HG03565 (cell line): ENCODE results near the gene SLC45A3.
"Not testable (repeated sequence)": the region's sequence is repeated elsewhere in the genome, so short reads cannot be mapped to it uniquely, and the experiment has no call there.

Source experiments
- ATAC-seq: cut with Tn5 transposase; IDR thresholded peaks from one replicate; pipeline ENCODE4 v1.9.1; 2021; ENCODE audit warnings: mild to moderate bottlenecking, moderate library complexity; ENCODE audit not compliant: unreplicated experiment

The SLC45A3 gene, protein sequence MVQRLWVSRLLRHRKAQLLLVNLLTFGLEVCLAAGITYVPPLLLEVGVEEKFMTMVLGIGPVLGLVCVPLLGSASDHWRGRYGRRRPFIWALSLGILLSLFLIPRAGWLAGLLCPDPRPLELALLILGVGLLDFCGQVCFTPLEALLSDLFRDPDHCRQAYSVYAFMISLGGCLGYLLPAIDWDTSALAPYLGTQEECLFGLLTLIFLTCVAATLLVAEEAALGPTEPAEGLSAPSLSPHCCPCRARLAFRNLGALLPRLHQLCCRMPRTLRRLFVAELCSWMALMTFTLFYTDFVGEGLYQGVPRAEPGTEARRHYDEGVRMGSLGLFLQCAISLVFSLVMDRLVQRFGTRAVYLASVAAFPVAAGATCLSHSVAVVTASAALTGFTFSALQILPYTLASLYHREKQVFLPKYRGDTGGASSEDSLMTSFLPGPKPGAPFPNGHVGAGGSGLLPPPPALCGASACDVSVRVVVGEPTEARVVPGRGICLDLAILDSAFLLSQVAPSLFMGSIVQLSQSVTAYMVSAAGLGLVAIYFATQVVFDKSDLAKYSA

GRCh38 chr1:205680073-205680851 lies at the start of gene SLC45A3:
Gene SLC45A3, minus strand, starts transcription at chr1:205680509. Its CDS starts 15,853 bp downstream, at chr1:205664656.
- ATAC-seq: no peak

DNA sequence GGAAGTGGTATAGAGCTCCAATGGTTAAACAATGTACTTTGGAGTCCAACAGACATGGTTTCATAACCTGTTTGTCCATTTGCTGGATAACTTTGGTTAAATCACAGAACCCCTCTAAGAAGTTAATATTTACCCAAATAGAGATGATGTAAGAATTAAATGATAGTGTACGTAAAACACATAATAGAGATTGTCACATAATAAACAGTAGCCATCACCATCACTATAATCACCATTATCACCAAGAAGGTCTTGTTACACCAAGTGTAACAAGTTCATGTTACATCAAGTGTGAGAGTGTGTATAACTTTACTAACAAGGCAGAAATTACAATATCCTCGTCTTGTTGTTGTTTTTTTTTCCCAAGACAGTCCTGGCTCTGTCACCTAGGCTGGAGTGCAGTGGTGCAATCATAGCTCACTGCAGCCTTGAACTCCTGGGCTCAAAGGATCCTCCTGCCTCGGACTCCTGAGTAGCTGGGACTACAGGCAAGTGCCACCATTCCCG lies 46.4 kb upstream of the SLC45A3 start:
- no peak for ATAC-seq

- ATAC-seq: no peak
Measured at GRCh38 chr1:205725514-205725913, 45.2 kb upstream of the SLC45A3 start.

- not testable (repeated sequence) for ATAC-seq
Measured at GRCh38 chr1:205720740-205721139, 40.4 kb upstream of the SLC45A3 start.

- no peak for ATAC-seq
Measured at GRCh38 chr1:205719762-205720161, 39.5 kb upstream of the SLC45A3 start.

DNA sequence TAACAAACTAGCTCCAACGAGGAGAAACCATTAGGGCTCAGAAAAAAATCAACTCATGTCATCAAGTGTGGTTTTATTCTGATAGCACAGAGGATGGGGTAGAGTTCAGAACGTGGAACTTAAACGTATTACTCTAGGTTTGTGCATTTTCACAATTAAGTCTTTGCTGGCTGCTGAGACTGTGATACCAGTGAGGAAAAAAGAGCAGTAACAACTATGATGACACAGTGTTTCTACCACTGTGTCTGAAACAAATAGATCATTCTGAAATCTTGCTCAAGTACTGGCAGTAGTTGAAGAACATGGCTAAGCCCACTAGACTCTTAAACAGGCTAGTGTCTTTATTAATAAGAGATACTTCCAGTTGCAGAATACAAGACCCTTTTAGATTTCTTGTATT lies 38.7 kb upstream of the SLC45A3 start:
- ATAC-seq: no peak

DNA sequence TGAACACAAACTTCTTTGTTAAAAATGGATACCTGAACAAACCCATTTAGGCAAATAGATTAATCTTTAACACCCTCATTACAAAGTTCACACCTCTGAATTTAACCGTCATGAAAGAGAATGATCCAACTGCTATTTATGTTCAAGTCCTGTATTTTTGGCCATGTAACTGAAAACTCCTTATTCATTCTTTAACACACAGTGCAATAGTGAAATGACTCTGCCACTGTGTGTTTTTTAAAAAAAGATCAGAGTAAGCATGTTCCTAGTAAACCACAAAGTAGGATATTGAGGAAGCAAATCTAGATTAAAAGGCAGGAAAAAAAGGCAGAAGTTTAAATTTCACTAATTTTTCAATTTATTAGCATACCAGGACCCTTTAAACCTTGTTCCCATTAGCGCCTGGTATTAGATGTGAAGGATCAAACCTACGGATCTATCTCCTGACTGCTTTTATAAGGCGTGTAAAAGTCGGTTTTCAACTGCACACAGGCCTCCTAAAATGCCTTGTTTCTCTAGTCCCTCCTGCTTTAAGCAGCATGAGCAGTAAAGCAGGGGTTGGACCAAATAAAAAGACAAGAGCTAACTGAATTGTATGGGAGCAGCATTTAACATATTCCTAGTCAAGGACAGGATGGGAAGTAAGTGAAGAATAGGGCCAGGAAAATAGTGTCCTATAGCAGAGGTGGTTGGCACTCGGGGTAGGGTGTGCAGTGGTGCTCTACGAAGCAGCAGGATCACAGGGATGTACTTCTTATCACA lies 36.2 kb upstream of the SLC45A3 start:
- no peak for ATAC-seq

DNA sequence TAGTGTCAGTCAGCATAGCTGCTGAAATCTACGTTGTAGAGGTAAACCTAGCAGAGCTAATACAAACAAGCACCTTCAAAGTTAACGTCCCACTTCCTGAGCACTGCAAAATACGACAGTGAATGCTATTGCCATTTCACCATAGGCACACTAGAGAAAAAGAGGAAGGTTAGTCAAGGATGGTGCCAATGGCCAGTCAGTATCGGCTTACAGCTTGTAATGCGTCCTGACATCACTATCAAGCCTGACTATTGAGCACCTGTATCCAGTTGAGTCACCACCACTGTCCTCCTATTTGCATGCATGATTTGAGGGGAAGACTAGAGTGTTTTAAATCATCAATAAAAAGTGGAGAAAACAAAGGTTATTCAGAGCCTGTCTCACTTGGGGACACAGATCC lies 35.3 kb upstream of the SLC45A3 start:
- ATAC-seq: no peak

DNA sequence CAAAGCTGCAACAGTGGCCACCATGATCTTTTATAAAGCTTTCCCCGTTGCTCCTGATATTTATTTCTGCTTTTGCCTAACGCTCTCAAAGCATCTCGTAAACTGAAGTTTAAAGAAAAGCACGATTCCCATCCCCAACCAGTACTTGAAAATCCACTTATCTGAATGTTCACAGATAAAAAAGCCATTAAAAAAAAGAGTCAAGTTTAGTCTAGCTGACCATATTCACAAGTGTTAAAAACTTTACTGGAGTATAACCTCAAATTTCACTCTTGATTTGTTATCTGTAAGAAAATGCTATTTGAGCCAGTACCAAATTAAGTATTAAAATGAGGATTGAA lies 34.6 kb upstream of the SLC45A3 start:
- ATAC-seq: no peak

GRCh38 chr1:205714190-205714905 lies 34.0 kb upstream of the SLC45A3 start:
- ATAC-seq: no peak

DNA sequence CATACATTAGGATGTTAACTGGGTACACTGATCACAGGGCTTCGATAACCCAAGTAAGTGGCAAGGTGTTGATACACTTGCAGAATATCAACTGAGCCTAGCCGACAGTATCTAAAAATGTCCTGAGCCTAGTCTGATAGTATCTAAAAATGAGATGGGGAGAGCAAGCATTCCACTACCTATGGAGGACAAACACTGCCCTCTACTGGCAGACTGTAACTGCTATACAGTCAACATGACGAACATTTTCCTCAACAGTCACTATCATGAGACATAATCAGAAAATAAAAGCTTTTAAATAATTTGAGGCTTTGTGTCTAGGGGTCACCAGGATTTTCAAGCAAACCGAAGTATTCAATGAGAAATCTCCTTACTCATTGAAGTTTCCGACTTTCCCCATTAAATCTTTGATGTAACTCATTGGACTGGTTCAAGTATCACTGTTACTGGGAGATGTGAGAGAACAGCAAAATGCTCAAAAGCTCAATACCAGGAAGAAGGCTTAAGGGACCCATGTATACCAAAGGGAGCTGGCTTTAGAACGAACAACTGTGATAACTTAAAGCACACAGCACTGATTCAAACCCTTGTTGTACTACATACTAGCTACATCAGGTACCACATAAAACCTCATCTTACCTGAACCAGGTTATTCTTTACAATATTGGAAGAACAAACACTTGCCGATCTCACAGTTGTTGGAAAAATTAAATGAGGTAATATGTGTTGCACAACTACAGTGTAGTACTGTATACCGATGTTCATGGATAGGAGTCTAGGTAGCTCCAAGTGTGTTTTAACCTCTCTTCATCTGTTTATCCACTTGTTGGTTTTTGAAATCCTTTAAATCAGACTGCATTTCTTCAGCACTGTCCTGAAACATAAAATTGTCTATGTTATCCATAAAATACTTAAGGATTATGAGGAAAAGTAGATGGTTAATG lies 31.1 kb upstream of the SLC45A3 start:
- peak; percentile 53 for ATAC-seq

- ATAC-seq: no peak
Measured at GRCh38 chr1:205710201-205711062, 30.1 kb upstream of the SLC45A3 start.

- ATAC-seq: no peak
Measured at GRCh38 chr1:205709640-205710039, 29.3 kb upstream of the SLC45A3 start.

DNA sequence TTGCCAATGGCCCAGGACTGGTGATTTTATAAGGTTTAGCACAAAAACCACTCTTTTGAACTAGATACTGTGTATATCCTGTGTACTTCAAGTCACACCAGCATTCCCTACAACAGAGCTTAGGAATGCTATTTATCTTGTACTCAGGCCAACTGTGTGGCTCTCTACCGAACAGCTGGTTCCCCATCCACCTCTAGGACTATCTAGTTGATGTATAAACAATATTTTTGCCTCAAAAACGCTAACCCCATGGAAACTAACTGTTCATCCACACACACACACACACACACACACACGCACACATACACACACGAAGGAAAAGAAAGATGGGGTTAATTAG lies 28.7 kb upstream of the SLC45A3 start:
- ATAC-seq: no peak

DNA sequence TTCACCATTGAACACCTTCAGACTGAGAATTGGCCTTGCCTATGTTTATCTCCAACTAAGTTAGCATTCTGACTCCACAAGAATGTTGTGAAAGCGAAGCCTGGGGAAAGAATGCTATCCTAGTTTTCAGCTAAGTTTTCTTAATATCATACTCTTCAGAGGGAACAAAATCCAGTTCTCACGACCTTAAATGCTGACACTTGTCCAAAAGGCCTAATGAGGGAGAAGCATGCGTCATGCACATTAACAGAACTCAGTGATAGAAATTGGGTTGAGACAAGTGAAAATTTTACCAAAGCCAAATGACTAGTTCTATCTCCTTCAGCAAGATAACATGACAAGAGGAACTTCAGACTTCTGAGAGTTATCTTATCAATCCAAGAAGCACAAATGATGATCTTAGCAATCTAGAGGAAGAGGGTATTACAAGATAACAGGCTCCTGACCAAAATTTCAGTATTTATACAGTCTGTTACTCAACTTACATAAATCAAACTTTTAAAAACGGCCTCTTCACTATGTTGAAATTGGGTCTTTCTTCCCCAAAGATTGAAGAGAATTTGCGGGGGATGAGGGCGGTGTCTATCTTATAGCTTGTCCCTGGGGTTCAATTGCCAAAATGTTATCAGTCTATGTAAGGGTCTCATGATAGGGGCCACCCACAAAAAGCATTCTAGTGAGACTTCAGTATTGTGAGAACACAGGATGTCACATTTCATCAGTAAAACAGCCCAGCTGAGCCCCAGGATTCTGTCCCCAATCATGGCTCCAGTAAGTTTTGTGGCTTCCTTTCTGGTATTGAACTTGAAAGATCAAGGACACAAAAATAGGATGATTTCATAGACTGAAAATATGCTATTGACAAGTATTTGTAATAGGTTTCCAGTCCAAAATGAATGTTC lies 26.5 kb upstream of the SLC45A3 start:
- no peak for ATAC-seq

GRCh38 chr1:205704903-205705302 lies 24.6 kb upstream of the SLC45A3 start:
- ATAC-seq: no peak

- no peak for ATAC-seq
Measured at GRCh38 chr1:205703072-205703471, 22.8 kb upstream of the SLC45A3 start.
